Neural crest cell (in vitro differentiated cells): ENCODE data around the gene IGSF10. TPM values are rescaled to one million over a fixed set of nuclear protein-coding genes. Genes with fewer than 3 reads are reported as not detected.

Experiments
- DNase-seq: peaks from one replicate; pipeline ENCODE4 v3.0.0; 2021; ENCODE audit warnings: low read depth, mixed read lengths, low spot score
- H3K27ac Mint-ChIP-seq: one replicate; pipeline ENCODE4 v1.8.0; 2021; ENCODE audit warnings: mild to moderate bottlenecking, mixed read lengths; ENCODE audit not compliant: unreplicated experiment
- H3K27me3 Mint-ChIP-seq: 2 replicates; pipeline ENCODE4 v1.8.0; 2021; ENCODE audit warnings: low read depth, mild to moderate bottlenecking, mixed read lengths
- H3K36me3 Mint-ChIP-seq: 2 replicates; pipeline ENCODE4 v1.8.0; 2021; ENCODE audit warnings: low read depth, mild to moderate bottlenecking, mixed read lengths
- H3K4me1 Mint-ChIP-seq: 2 replicates; pipeline ENCODE4 v1.8.0; 2021; ENCODE audit warnings: mixed read lengths
- H3K4me3 Mint-ChIP-seq: one replicate; pipeline ENCODE4 v1.8.0; 2021; ENCODE audit warnings: mild to moderate bottlenecking, mixed read lengths
- H3K9me3 Mint-ChIP-seq: 2 replicates; pipeline ENCODE4 v1.8.0; 2021; ENCODE audit warnings: mixed read lengths
- CTCF ChIP-seq: fragments of 200-600 bp; sonication (generic); conservative IDR thresholded peaks from 2 replicates; pipeline ENCODE4 v1.5.0; 2021; ENCODE audit warnings: antibody characterized with exemption, mild to moderate bottlenecking
- total RNA-seq: library from RNA; stranded (reverse); gene quantifications from 2 replicates; pipeline ENCODE4 v1.2.1, GENCODE V29; 2021

IGSF10 gene
- total RNA-seq, 1 donor from 2014 or later, result not detected

GRCh38 chr3:151468284-151468917 lies 7.5 kb upstream of the IGSF10 start:
- H3K9me3 Mint-ChIP-seq, result peaks cover 2% of the 10 kb centered on the region
- peak; percentile 88 for TF ChIP-seq CTCF
- peak; percentile 44 for DNase-seq
- no peaks in the 10 kb centered on the region for H3K36me3 Mint-ChIP-seq
- no peaks in the 10 kb centered on the region for H3K4me1 Mint-ChIP-seq
- H3K27me3 Mint-ChIP-seq, result peaks cover 11% of the 10 kb centered on the region
- H3K27ac Mint-ChIP-seq, result no peak overlapping the region
- H3K4me3 Mint-ChIP-seq, result no peak overlapping the region

GRCh38 chr3:151467069-151467468 lies 6.2 kb upstream of the IGSF10 start:
- Mint-ChIP-seq H3K36me3 (no peaks in the 10 kb centered on the region), H3K4me1 (no peaks in the 10 kb centered on the region), H3K4me3 (no peak overlapping the region), H3K27ac (no peak overlapping the region), H3K9me3 (peaks cover 2% of the 10 kb centered on the region), H3K27me3 (peaks cover 16% of the 10 kb centered on the region)
- TF ChIP-seq CTCF, result no peak
- DNase-seq, result no peak

GRCh38 chr3:151462991-151463390 lies 2.1 kb upstream of the IGSF10 start:
- peaks cover 4% of the 10 kb centered on the region for H3K4me1 Mint-ChIP-seq
- no peak for DNase-seq
- no peaks in the 10 kb centered on the region for H3K9me3 Mint-ChIP-seq
- no peak overlapping the region for H3K4me3 Mint-ChIP-seq
- H3K36me3 Mint-ChIP-seq, result no peaks in the 10 kb centered on the region
- H3K27me3 Mint-ChIP-seq, result peaks cover 51% of the 10 kb centered on the region
- H3K27ac Mint-ChIP-seq, result no peak overlapping the region
- TF ChIP-seq CTCF, result no peak

- no peak for TF ChIP-seq CTCF
- Mint-ChIP-seq H3K27me3 (peaks cover 52% of the 10 kb centered on the region), H3K9me3 (no peaks in the 10 kb centered on the region), H3K27ac (no peak overlapping the region), H3K36me3 (no peaks in the 10 kb centered on the region), H3K4me3 (no peak overlapping the region), H3K4me1 (peaks cover 4% of the 10 kb centered on the region)
- DNase-seq, result no peak
Observed at GRCh38 chr3:151462278-151462780, 1.5 kb upstream of the IGSF10 start.

GRCh38 chr3:151460228-151460627 lies 633 bp downstream of the IGSF10 start:
- H3K9me3 Mint-ChIP-seq, result no peaks in the 10 kb centered on the region
- peaks cover 52% of the 10 kb centered on the region for H3K27me3 Mint-ChIP-seq
- H3K36me3 Mint-ChIP-seq, result no peaks in the 10 kb centered on the region
- no peak overlapping the region for H3K27ac Mint-ChIP-seq
- H3K4me1 Mint-ChIP-seq, result peaks cover 4% of the 10 kb centered on the region
- DNase-seq, result no peak
- peak overlapping the region; percentile 23 for H3K4me3 Mint-ChIP-seq
- TF ChIP-seq CTCF, result no peak
